ENCODE measurements around the gene SYNE1. TPM values are rescaled to one million over a fixed set of nuclear protein-coding genes. Genes with fewer than 3 reads are reported as not detected.
"Not testable (repeated sequence)": the region's sequence is repeated elsewhere in the genome, so short reads cannot be mapped to it uniquely, and the experiment has no call there.

SYNE1 gene
- total RNA-seq, 2 experiments from 2014 or later = 74.6 to 140 TPM

- POLR2A ChIA-PET = interaction anchor here (1.3 kb wide), 1 partner anchor 32 kb away, joined by 4 read pairs; no protein-coding TSS in a partner anchor
- TF ChIP-seq EZH2phosphoT487 (IDR thresholded peaks at IDR 0.05; ENCODE audit: borderline replicate concordance, low read depth, low read length) (no peak), CTCF (conservative IDR thresholded peaks at IDR 0.05; ENCODE audit: low read length) (no peak)
- no peaks in the 10 kb centered on the region for H4K20me1 ChIP-seq (ENCODE audit: insufficient read depth, low read length)
- H3K79me2 ChIP-seq (ENCODE audit: insufficient read depth, low read depth, low read length) = no peaks in the 10 kb centered on the region
- H3K4me2 ChIP-seq (ENCODE audit: low read length) = no peak overlapping the region
- no peak for DNase-seq (ENCODE audit: low spot score)
- H3K36me3 ChIP-seq (ENCODE audit: insufficient read depth, low read length) = no peaks in the 10 kb centered on the region
- no peaks in the 10 kb centered on the region for H3K9me2 ChIP-seq (ENCODE audit: insufficient read depth, low read length)
- H3K9me3 ChIP-seq (ENCODE audit: low read length) = no peaks in the 10 kb centered on the region
- H3K4me3 ChIP-seq (ENCODE audit: low read depth, low read length, poor library complexity, severe bottlenecking) = no peak overlapping the region
- no peak overlapping the region for H3K27ac ChIP-seq (ENCODE audit: low read depth, low read length, poor library complexity, severe bottlenecking)
- CTCF ChIA-PET (ENCODE audit: unreplicated experiment) = no interaction called here
- BruUV-seq (replicated peaks) = no TSS peak
- no peak overlapping the region for H2AFZ ChIP-seq (ENCODE audit: low read length)
- peaks cover 5% of the 10 kb centered on the region for H3K4me1 ChIP-seq (ENCODE audit: insufficient read depth, low read length, poor library complexity, severe bottlenecking)
- intact Hi-C loops (cut with micrococcal nuclease; ENCODE audit: unreplicated experiment) = no loop called here
These were observed 10.9 kb upstream of the SYNE1 start for GRCh38 chr6:152648105-152648504.

GRCh38 chr6:152646732-152647131 lies 9.6 kb upstream of the SYNE1 start:
- H3K79me2 ChIP-seq (ENCODE audit: insufficient read depth, low read depth, low read length); H3K4me1 ChIP-seq (ENCODE audit: insufficient read depth, low read length, poor library complexity, severe bottlenecking); H3K4me3 ChIP-seq (ENCODE audit: low read depth, low read length, poor library complexity, severe bottlenecking); H2AFZ ChIP-seq (ENCODE audit: low read length); H3K4me2 ChIP-seq (ENCODE audit: low read length); H3K27ac ChIP-seq (ENCODE audit: low read depth, low read length, poor library complexity, severe bottlenecking); H3K9me3 ChIP-seq (ENCODE audit: low read length); BruUV-seq (replicated peaks); H4K20me1 ChIP-seq (ENCODE audit: insufficient read depth, low read length); H3K9me2 ChIP-seq (ENCODE audit: insufficient read depth, low read length); intact Hi-C loops (cut with micrococcal nuclease; ENCODE audit: unreplicated experiment); DNase-seq (ENCODE audit: low spot score); H3K36me3 ChIP-seq (ENCODE audit: insufficient read depth, low read length): not testable (repeated sequence)
- ChIA-PET CTCF (ENCODE audit: unreplicated experiment) (interaction anchor here (0.5 kb wide), 1 partner anchor 50 kb away, joined by 3 read pairs; no protein-coding TSS in a partner anchor), POLR2A (interaction anchor here (0.6 to 0.8 kb wide), 2 partner anchors 16 to 18 kb away, joined by 3 to 5 read pairs; no protein-coding TSS in a partner anchor)

- H3K79me2 ChIP-seq (ENCODE audit: insufficient read depth, low read depth, low read length) = no peaks in the 10 kb centered on the region
- no TSS peak for BruUV-seq (replicated peaks)
- no peak overlapping the region for H3K4me3 ChIP-seq (ENCODE audit: low read depth, low read length, poor library complexity, severe bottlenecking)
- intact Hi-C loops (cut with micrococcal nuclease; ENCODE audit: unreplicated experiment) = loop anchor here (1.0 kb wide), 2 partner anchors 90 to 157 kb away; no protein-coding TSS in a partner anchor
- peak overlapping the region; percentile 81 for H2AFZ ChIP-seq (ENCODE audit: low read length)
- no peak overlapping the region; the same call in 1 of the 2 replicates for H3K4me2 ChIP-seq (ENCODE audit: low read length)
- no peaks in the 10 kb centered on the region for H3K9me2 ChIP-seq (ENCODE audit: insufficient read depth, low read length)
- H3K9me3 ChIP-seq (ENCODE audit: low read length) = no peaks in the 10 kb centered on the region
- peaks cover 6% of the 10 kb centered on the region for H3K4me1 ChIP-seq (ENCODE audit: insufficient read depth, low read length, poor library complexity, severe bottlenecking)
- H3K27ac ChIP-seq (ENCODE audit: low read depth, low read length, poor library complexity, severe bottlenecking) = no peak overlapping the region
- H3K36me3 ChIP-seq (ENCODE audit: insufficient read depth, low read length) = no peaks in the 10 kb centered on the region
- no peaks in the 10 kb centered on the region for H4K20me1 ChIP-seq (ENCODE audit: insufficient read depth, low read length)
- ChIA-PET POLR2A (interaction anchor here (0.5 to 1.4 kb wide), 7 partner anchors 13 to 818 kb away, joined by 3 to 4 read pairs (median 3); no protein-coding TSS in a partner anchor), CTCF (ENCODE audit: unreplicated experiment) (interaction anchor here (0.6 to 1.1 kb wide), 3 partner anchors 67 to 245 kb away, joined by 3 to 4 read pairs (median 3); no protein-coding TSS in a partner anchor)
- peak; percentile 84 for DNase-seq (ENCODE audit: low spot score)
- TF ChIP-seq EZH2phosphoT487 (IDR thresholded peaks at IDR 0.05; ENCODE audit: borderline replicate concordance, low read depth, low read length) = no peak
- TF ChIP-seq CTCF (conservative IDR thresholded peaks at IDR 0.05; ENCODE audit: low read length) = peak; percentile 85
These were observed 5.6 kb upstream of the SYNE1 start for GRCh38 chr6:152642578-152643375.

Measured in OCI-LY7 (cell line).